Astrocyte of the spinal cord (primary cell): ENCODE results near the gene PPP2R2D.
A peak's percentile ranks its signal among the peaks of the same experiment; 100 is the strongest.

Experiments used
- DNase-seq: peaks from one replicate; pipeline ENCODE4 v3.0.0; 2011; ENCODE audit warnings: low read depth, low spot score
- H3K4me3 ChIP-seq: 2 replicates; pipeline ENCODE4 v1.5.1; 2011; ENCODE audit warnings: low read depth, mild to moderate bottlenecking, low read length, moderate library complexity
- in situ Hi-C: cut with HindIII; loops from 2 replicates; pipeline ENCODE4 v1.10.0; 2017; ENCODE audit warnings: low sequenced_read_pairs
- TF ChIP-seq, protein P1 (sequence below): IDR thresholded peaks from 2 replicates; pipeline ENCODE4 v1.5.1; 2012; ENCODE audit warnings: low read depth, mild to moderate bottlenecking, low read length, inconsistent platforms

Gene PPP2R2D

DNA sequence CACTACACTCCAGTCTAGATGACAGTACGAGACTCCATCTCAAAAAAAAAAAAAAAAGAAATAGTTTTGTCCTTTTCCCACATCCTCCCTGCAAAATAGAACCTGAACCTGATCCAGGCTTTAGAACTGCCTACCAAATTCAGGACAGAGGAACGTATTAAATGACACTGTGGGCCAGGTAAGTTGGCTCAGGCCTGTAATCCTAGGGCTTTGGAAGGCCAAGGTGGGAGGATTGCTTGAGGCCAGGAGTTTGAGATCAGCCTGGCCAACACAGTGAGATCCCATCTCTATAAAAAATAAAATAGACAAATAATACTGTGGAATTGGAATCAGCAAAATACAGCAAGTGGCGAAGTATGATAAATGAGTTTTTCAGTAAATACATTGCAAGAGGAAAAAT is 90.9 kb downstream of the PPP2R2D start:
- H3K4me3 ChIP-seq: no peak overlapping the region
- in situ Hi-C loops: no loop called here
- DNase-seq: no peak
- TF ChIP-seq, protein P1, sequence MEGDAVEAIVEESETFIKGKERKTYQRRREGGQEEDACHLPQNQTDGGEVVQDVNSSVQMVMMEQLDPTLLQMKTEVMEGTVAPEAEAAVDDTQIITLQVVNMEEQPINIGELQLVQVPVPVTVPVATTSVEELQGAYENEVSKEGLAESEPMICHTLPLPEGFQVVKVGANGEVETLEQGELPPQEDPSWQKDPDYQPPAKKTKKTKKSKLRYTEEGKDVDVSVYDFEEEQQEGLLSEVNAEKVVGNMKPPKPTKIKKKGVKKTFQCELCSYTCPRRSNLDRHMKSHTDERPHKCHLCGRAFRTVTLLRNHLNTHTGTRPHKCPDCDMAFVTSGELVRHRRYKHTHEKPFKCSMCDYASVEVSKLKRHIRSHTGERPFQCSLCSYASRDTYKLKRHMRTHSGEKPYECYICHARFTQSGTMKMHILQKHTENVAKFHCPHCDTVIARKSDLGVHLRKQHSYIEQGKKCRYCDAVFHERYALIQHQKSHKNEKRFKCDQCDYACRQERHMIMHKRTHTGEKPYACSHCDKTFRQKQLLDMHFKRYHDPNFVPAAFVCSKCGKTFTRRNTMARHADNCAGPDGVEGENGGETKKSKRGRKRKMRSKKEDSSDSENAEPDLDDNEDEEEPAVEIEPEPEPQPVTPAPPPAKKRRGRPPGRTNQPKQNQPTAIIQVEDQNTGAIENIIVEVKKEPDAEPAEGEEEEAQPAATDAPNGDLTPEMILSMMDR: no peak

DNA sequence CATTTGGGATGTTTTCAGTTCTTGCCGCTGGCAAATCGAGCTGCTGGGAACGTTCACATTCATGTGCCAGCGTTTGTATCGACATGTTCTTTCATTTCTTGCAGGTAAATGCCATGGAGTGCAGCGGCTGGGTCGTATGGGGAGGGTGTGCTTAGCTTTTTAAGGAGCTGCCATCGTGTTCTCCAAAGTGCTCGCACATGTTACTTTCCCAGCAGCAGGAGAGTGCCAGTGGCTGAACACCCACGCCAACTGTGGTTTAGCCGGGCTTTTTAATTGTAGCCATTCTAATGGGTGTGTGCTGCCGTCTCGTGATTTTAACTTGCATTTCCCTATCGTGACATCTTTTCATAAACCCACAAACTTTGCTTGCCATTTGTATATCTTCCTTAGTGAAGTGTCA is 92.5 kb downstream of the PPP2R2D start:
- in situ Hi-C loops: no loop called here
- no peak overlapping the region for H3K4me3 ChIP-seq
- TF ChIP-seq, protein P1: no peak
- DNase-seq: no peak

DNA sequence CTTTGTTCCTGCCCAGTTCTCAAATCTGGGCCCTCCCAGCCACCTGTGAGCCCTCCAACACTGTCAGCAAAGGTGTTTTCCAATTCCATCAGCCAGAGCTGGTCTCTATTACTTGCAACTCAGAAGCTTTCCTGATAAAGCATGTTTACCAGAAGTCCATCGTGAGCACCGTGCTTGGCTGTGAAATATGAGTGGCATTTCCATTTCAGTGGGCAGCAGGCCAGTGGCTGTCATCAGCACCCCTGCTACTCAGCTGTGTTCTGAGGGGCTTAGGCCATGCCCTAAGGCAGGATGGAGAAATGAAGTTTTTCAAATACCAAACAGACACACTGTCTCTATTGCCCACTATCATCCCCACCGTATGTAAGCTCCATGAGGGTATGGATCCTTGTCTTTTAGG is 93.6 kb downstream of the PPP2R2D start:
- no peak overlapping the region for H3K4me3 ChIP-seq
- TF ChIP-seq, protein P1: no peak
- in situ Hi-C loops: no loop called here
- DNase-seq: no peak

- in situ Hi-C loops: no loop called here
Measured at GRCh38 chr10:131996466-131997365, 95.9 kb downstream of the PPP2R2D start.

DNA sequence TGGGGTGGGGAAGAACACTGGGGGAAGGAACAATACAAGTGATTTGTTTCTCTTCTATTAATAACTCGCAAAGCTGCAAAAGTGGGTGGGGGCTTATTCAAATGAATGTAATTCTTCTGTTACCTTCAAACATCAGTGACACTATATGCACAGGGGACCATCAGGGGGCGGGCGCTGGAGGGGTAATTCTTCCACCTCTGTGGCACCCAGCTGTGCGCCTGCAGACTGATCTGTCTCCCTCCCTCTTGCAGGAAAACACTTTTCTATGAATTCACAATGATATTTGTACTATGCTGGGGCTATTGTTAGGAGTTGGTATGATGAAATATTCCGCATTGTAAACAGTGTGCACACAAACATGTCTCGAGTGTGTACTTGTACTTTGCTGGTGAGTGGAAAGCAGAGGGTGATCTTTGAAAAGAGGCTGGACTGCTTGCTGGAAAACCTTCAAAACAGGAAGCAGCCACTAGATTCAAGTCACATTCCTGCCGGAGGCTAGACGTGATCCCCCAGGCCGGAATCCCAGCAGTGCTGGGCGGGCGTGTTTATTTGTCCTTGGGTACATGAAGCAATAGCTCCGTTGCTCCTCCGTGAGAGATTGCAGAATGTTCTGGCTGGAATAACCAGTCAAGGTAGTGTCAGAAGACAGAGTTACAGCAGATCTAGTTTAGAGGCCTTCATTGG is 96.7 kb downstream of the PPP2R2D start:
- in situ Hi-C loops: no loop called here
- DNase-seq: peak; percentile 78
- TF ChIP-seq, protein P1: no peak
- H3K4me3 ChIP-seq: no peak overlapping the region

More at GRCh38 chr10:131996466-131997365, 95.9 kb downstream of the PPP2R2D start:
- TF ChIP-seq, protein P1: no peak
- H3K4me3 ChIP-seq: no peak overlapping the region
- no peak for DNase-seq

- H3K4me3 ChIP-seq: no peak overlapping the region
- in situ Hi-C loops: no loop called here
- no peak for DNase-seq
- TF ChIP-seq, protein P1: no peak
Measured at GRCh38 chr10:131998050-131998844, 97.4 kb downstream of the PPP2R2D start.
